Melanocyte of skin (primary cell): Measurements from ENCODE around the gene SERINC4. TPM values are rescaled to one million over a fixed set of nuclear protein-coding genes. Genes with fewer than 3 reads are reported as not detected.

Experiments used
- small RNA-seq, 2 donors: library from RNA; depleted of rRNA; stranded (forward); fragments of <200 nt; gene quantifications; one replicate each; pipeline ENCODE3, GENCODE V24; 2012
- total RNA-seq, 2 donors: library from RNA; depleted of rRNA; stranded (reverse); fragments of >200 nt; gene quantifications; 2 replicates each; pipeline ENCODE4 v1.2.3, GENCODE V29; 2012

SERINC4 gene
- total RNA-seq = under 1 TPM in 1 of 2 donors, not detected in 1; under 0.01 TPM

GRCh38 chr15:43799945-43800285 is at the start of gene SERINC4:
SERINC4 (minus strand) TSS chr15:43800220; CDS start chr15:43799986, 234 bp downstream.

GRCh38 chr15:43826508-43827341 is 26.7 kb upstream of the SERINC4 start, which contains the start of gene WDR76:
WDR76 (plus strand) TSS chr15:43827002; CDS start chr15:43827033, 31 bp downstream.

GRCh38 chr15:43824302-43825246 is 24.6 kb upstream of the SERINC4 start, which contains the start of gene MFAP1:
MFAP1 (minus strand) TSS chr15:43824690; CDS start chr15:43824569, 121 bp downstream.

GRCh38 chr15:43800286-43801141 is 494 bp upstream of the SERINC4 start, which contains the start of gene HYPK:
HYPK (plus strand) TSS chr15:43800599; CDS start chr15:43800623, 24 bp downstream.

GRCh38 chr15:43791993-43792760 is 7.8 kb downstream of the SERINC4 start, which contains the start of gene SERF2:
SERF2 (plus strand) TSS chr15:43792320; CDS start chr15:43792377, 57 bp downstream.

GRCh38 chr15:43776718-43777266 is 23.2 kb downstream of the SERINC4 start, which contains the start of gene ELL3:
ELL3 (minus strand) TSS chr15:43776966; CDS start chr15:43776901, 65 bp downstream.

GRCh38 chr15:43746245-43746902 is 53.6 kb downstream of the SERINC4 start, which contains the start of gene PDIA3:
PDIA3 (plus strand) TSS chr15:43746438; CDS start chr15:43746540, 102 bp downstream.

Small RNA genes lying within 50 kb of the gene (small RNA-seq; reads per million reads assigned to genes)
- gene MIR1282 = 0 reads per million in 2 donors

Other genes starting within 250 kb of the SERINC4 start
- 10 to 100 TPM; 13.0 to 18.2 TPM for gene PPIP5K1, start 210.0 kb downstream of the SERINC4 start, total RNA-seq
- gene CKMT1B, start 206.2 kb downstream of the SERINC4 start, total RNA-seq = not detected
- under 1 TPM in 1 of 2 donors, not detected in 1; 0.69 TPM for gene STRC, start 181.4 kb downstream of the SERINC4 start, total RNA-seq
- 1 to 10 TPM in 1 of 2 donors, under 1 TPM in 1; 0.67 to 1.4 TPM for gene CATSPER2, start 151.4 kb downstream of the SERINC4 start, total RNA-seq
- not detected for gene CKMT1A, start 106.4 kb downstream of the SERINC4 start, total RNA-seq
- gene PDIA3, start 53.8 kb downstream of the SERINC4 start, total RNA-seq = 100 to 1,000 TPM in 1 of 2 donors, 10 to 100 TPM in 1; 81.6 to 126 TPM
- 1 to 10 TPM; 1.7 to 2.0 TPM for gene ELL3, start 23.3 kb downstream of the SERINC4 start, total RNA-seq
- 100 to 1,000 TPM; 235 to 259 TPM for gene SERF2, start 7.9 kb downstream of the SERINC4 start, total RNA-seq
- 1 to 10 TPM; 3.4 to 6.0 TPM for gene HYPK, start 379 bp upstream of the SERINC4 start, total RNA-seq
- 10 to 100 TPM; 16.5 to 26.6 TPM for gene MFAP1, start 24.5 kb upstream of the SERINC4 start, total RNA-seq
- 10 to 100 TPM in 1 of 2 donors, 1 to 10 TPM in 1; 7.9 to 20.6 TPM for gene WDR76, start 26.8 kb upstream of the SERINC4 start, total RNA-seq